ENCODE results near the gene FASN. TPM values are rescaled to one million over a fixed set of nuclear protein-coding genes. Genes with fewer than 3 reads are reported as not detected.
"Not testable (repeated sequence)": the region's sequence is repeated elsewhere in the genome, so short reads cannot be mapped to it uniquely, and the experiment has no call there.

Gene FASN
- polyA plus RNA-seq (2013, experiment 1 of 2; ENCODE audit: insufficient read length): 73.7 TPM
- 66.6 TPM for polyA plus RNA-seq (2013, experiment 2 of 2; ENCODE audit: insufficient read length)

- DNase-seq: peak; percentile 98
Measured at GRCh38 chr17:82098169-82098938, at the start of gene FASN. TSS of gene FASN (minus strand) at chr17:82098236. CDS start at chr17:82096445, 1,791 bp downstream.

GRCh38 chr17:82146663-82147654, 48.9 kb upstream of the FASN start:
- DNase-seq: no peak

GRCh38 chr17:82145550-82146155, 47.6 kb upstream of the FASN start:
- no peak for DNase-seq

GRCh38 chr17:82143333-82143732, 45.3 kb upstream of the FASN start:
- DNase-seq: no peak

GRCh38 chr17:82139961-82140360, 41.9 kb upstream of the FASN start:
- not testable (repeated sequence) for DNase-seq

- no peak for DNase-seq
Measured at GRCh38 chr17:82138511-82138992, 40.5 kb upstream of the FASN start.

- DNase-seq: no peak
Measured at GRCh38 chr17:82134101-82134500, 36.1 kb upstream of the FASN start.

GRCh38 chr17:82133166-82133953, 35.3 kb upstream of the FASN start:
- DNase-seq: peak; percentile 47

- DNase-seq: no peak
Measured at GRCh38 chr17:82129095-82129494, 31.1 kb upstream of the FASN start.

GRCh38 chr17:82128287-82128686, 30.3 kb upstream of the FASN start:
- no peak for DNase-seq

- DNase-seq: no peak
Measured at GRCh38 chr17:82127704-82128103, 29.7 kb upstream of the FASN start.

- no peak for DNase-seq
Measured at GRCh38 chr17:82127315-82127595, 29.2 kb upstream of the FASN start.

- no peak for DNase-seq
Measured at GRCh38 chr17:82126556-82127314, 28.7 kb upstream of the FASN start.

- DNase-seq: no peak
Measured at GRCh38 chr17:82124101-82124500, 26.1 kb upstream of the FASN start.

- no peak for DNase-seq
Measured at GRCh38 chr17:82121660-82122629, 23.9 kb upstream of the FASN start.

GRCh38 chr17:82121246-82121645, 23.2 kb upstream of the FASN start:
- no peak for DNase-seq

- peak; percentile 47 for DNase-seq
Measured at GRCh38 chr17:82120148-82120547, 22.1 kb upstream of the FASN start.

GRCh38 chr17:82118815-82119380, 20.9 kb upstream of the FASN start:
- peak; percentile 7 for DNase-seq

- DNase-seq: no peak
Measured at GRCh38 chr17:82118168-82118814, 20.3 kb upstream of the FASN start.

All from fibroblast of skin of scalp (primary cell).